HG03108 (cell line): Measurements from ENCODE around the gene REPIN1.
A peak's percentile ranks its signal among the peaks of the same experiment; 100 is the strongest.

Source experiments
- ATAC-seq: cut with Tn5 transposase; IDR thresholded peaks from one replicate; pipeline ENCODE4 v1.9.1; 2021; ENCODE audit warnings: moderate library complexity; ENCODE audit not compliant: unreplicated experiment

The REPIN1 gene

GRCh38 chr7:150420242-150420641, 51.6 kb downstream of the REPIN1 start:
- no peak for ATAC-seq

GRCh38 chr7:150420987-150421674, 52.5 kb downstream of the REPIN1 start:
- peak; percentile 97 for ATAC-seq

GRCh38 chr7:150421831-150422230, 53.2 kb downstream of the REPIN1 start:
- ATAC-seq, result no peak
